ENCODE measurements around the gene SUN1.

SUN1 gene

GRCh38 chr7:909358-910329 is 77.4 kb downstream of the SUN1 start:
- no peak for DNase-seq

DNA sequence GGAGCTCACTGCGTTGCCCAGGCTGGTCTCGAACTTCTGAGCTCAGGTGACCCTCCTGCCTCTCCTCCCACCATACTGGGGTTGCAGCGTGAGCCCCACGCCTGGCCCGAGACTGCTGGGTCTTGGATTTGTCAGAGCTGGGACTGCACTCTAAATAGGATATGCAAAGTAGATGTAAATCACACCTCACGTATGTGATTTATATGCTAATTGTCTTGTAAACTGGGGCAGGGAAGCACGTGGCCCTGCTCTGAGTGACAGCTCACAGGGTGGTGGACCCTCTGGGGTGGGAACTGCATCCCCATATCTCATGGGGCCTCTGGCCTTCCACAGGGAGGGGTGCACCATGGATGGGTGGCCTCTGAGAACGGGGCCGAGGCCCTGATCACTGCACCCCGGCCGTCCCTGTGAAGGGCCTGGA is 78.2 kb downstream of the SUN1 start:
- no peak for DNase-seq

DNA sequence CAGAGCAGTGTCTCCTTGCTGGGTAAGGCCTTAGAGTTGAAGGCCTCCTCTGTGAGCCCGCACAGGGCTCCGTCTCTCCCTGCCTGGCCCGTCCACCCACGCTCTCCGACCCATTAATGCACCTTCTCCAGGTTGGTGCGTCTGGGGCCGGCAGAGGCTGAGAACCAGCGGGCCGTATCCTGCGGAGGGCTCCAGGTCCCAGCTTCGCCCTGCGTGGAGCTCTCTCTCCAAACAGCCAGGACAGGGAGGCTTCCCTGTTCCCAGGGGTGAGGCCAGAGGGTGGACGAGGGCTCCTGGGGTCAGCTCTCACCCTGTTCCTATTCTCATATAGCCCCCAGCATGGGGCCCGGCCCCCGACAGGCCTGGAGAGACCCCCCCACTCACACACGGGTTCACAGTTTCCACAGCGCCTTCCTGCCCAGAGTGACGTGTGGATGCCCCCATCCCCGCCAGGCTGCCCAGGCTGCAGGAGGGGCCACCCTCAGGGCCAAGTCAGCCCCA is 78.7 kb downstream of the SUN1 start:
- DNase-seq: no peak

DNA sequence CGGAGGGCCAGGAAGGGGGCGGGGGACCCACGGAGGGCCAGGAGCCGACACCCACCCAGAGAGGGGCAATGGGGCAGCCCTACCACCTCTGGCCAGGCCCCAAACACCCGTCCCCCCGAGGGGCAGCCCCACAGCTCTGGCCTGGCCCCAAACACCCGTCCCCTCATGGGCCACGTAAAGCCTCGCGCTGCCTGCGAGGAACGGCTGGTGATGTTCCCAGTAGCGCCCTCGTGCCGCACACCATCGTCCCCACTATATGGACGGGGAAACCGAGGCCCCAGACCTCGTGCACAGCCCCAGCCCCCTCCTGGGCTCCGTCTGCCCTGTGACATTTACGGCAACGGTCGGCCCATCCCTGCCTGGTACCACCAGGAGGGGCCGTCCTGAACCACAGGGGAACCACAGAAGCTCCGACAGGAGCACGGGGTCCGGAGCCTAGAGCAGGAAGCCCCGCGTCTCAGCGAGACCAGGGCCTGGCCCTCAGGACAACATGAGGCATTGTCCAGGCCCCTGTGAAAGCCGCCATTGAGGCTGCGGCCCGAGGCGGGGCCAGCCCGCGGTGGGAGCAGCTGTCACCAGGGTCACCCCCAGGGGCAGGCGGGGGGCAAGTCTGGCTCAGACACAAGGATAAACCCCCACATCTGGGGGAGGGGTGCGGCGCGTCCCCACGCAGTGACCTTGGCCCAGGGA is 79.7 kb downstream of the SUN1 start:
- DNase-seq: no peak

GRCh38 chr7:913736-914520 is 81.7 kb downstream of the SUN1 start:
- DNase-seq: peak; percentile 36

GRCh38 chr7:914521-915194 is 82.4 kb downstream of the SUN1 start:
- DNase-seq: no peak

GRCh38 chr7:915291-916218 is 83.3 kb downstream of the SUN1 start:
- DNase-seq: peak; percentile 5

GRCh38 chr7:916291-916941 is 84.1 kb downstream of the SUN1 start:
- DNase-seq: peak; percentile 37

DNA sequence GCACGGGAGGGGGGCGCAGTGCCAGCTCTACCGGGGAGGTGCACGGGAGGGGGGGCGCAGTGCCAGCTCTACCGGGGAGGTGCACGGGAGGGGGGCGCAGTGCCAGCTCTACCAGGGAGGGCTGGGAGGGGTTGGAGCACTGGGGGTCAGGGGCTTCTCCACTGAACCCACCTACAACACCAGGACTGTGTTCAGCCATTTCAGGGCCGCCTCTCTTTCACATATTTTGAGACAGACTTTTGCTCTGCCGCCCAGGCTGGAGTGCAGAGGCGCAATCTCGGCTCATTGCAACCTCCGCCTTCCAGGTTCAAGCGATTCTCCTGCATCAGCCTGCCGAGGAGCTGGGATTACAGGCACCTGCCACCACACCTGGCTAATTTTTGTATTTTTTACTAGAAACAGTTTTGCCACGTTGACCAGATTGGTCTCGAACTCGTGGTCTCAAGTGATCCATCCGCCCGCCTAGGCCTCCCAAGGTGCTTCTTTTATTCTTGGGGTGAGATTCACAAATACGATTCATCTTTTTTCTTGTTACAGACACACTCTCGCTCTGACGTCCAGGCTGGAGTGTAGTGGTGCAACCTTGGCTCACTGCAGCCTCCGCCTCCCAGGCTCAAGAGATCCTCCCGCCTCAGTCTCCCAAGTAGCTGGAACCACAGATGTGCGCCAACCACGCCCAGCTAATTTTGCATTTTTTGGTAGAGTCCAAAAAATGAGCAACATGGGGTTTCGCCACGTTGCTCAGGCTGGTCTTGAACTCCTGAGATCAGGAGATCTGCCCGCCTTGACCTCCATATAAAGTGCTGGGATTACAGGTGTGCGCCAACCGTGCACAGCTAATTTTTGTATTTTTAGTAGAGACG is 85.2 kb downstream of the SUN1 start:
- DNase-seq: no peak

DNA sequence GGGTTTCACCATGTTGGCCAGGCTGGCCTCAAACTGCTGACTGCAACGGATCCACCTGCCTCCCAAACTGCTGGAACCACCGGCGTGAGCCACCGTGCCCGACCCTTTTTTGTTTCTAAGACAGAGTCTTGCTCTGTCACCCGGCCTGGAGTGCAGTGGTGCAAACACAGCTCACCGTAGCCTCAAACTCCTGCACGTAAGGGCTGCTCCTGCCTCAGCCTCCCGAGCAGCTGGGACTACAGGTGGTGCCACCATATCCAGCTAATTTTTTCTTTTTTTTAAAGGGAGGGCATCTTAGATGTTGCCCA is 85.8 kb downstream of the SUN1 start:
- DNase-seq: no peak

DNA sequence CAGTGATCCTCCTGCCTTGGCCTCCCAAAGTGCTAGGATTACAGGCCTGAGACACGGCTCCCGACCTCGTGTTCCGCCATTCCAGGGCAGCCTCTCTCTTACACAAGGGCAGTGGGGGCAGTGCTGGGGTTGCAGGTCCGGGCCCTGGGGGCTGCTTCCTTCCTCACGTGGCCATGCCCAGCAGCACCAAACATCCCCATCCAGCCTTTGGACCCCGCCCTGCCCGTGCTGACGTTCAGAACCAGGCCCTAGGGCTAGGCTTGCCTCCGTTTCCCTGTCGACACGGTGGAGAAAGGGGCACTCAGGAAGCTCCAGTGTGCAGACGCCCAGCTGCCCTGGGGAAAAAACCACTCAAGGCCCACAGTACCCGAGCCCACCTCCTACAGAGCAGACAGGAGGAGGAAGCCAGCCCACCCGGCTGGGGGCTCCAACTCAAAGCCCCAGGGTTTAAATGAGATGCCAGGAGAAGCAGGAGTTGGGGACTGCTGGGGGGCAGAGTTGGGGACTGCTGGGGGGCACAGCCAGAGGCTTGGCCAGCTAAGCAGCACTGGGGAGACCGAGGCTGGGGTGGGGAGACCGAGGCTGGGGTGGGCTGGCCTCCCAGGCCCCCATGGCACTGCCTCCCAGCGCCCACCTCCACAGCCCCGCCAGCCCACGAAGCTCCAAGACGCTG is 86.3 kb downstream of the SUN1 start:
- DNase-seq: no peak

GRCh38 chr7:919114-919442 is 86.8 kb downstream of the SUN1 start:
- DNase-seq: no peak

DNA sequence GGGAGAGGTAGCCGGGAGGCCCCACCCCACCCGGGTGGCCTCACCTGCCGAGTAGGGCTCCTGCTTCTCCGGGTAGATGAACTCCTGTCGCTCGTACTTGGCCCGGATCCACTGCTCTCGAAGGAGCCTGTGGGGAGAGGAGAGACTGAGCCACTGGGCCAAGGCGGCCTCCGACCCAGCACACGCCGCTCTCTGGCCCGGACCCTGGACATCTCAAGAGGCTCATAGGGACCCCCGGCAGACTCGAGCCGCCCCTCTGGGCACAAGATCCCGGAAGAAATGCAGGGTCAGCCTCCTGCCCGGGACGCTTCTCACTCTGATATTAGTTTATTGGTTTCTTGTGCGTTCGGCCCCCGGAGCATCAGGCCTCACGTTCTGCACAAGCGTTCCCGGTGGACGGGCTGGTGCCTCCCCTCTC is 87.7 kb downstream of the SUN1 start:
- DNase-seq: no peak

- no peak for DNase-seq
Measured at GRCh38 chr7:920351-921070, 88.2 kb downstream of the SUN1 start.

- no peak for DNase-seq
Measured at GRCh38 chr7:921071-921461, 88.8 kb downstream of the SUN1 start.

DNA sequence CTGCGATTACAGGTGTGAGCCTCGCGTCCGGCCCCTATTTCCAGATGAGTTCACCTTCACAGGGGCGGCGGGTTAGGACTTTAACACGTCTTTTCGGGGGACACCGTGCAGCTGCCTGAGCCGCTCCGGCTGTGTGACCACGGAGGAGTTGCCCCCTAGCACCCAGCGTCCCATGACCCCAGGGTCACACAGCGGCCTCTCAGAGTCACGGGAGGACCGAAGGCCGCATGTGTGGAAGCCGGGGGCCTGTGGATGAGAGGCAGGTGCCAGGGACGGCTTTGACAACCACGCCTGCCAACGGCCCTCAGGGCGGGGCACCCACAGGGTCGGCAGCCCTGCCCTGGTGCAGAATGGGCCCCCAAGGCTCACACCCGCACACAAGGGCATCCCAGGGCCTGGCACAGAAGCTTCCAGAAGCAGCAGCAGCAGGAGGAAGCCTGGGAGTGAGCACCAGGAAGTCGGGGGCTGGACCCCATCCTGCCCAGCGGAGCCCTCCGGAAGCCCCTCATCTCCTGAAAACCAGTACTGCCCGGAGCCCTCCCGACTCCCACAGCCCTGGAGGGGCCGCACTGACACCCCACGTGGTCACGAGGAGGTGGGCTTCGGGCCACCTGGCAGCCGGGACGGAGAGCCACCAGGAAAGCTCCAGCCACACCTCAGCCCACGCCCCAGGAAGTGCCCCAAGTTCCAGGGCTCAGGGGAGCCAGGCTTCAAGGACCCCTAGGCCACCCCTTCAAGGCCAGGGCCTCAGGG is 89.5 kb downstream of the SUN1 start:
- no peak for DNase-seq

- no peak for DNase-seq
Measured at GRCh38 chr7:922334-923107, 90.2 kb downstream of the SUN1 start.
